Measurements from ENCODE around the gene DESI2. TPM values are rescaled to one million over a fixed set of nuclear protein-coding genes. Genes with fewer than 3 reads are reported as not detected.
"Not testable (repeated sequence)": the region's sequence is repeated elsewhere in the genome, so short reads cannot be mapped to it uniquely, and the experiment has no call there.

Gene DESI2
- polyA plus RNA-seq, 3 donors = 47.0 to 53.7 (median 47.4) TPM

GRCh38 chr1:244702620-244703019 is 49.7 kb downstream of the DESI2 start:
- DNase-seq (ENCODE audit: low read depth in 3 of 3, low spot score in 2 of 3) = no peak

- no peak for DNase-seq (ENCODE audit: low read depth in 3 of 3, low spot score in 2 of 3)
Observed at GRCh38 chr1:244704107-244704506, 51.2 kb downstream of the DESI2 start.

- DNase-seq (ENCODE audit: low read depth in 3 of 3, low spot score in 2 of 3) = no peak
Observed at GRCh38 chr1:244705261-244706234, 52.6 kb downstream of the DESI2 start.

GRCh38 chr1:244709076-244709475 is 56.1 kb downstream of the DESI2 start:
- DNase-seq (ENCODE audit: low read depth in 3 of 3, low spot score in 2 of 3) = no peak

- DNase-seq (ENCODE audit: low read depth in 3 of 3, low spot score in 2 of 3) = no peak
Observed at GRCh38 chr1:244709476-244710368, 56.8 kb downstream of the DESI2 start.

GRCh38 chr1:244710474-244711062 is 57.6 kb downstream of the DESI2 start:
- DNase-seq (ENCODE audit: low read depth in 3 of 3, low spot score in 2 of 3) = no peak

- DNase-seq (ENCODE audit: low read depth in 3 of 3, low spot score in 2 of 3) = no peak
Observed at GRCh38 chr1:244712669-244713068, 59.7 kb downstream of the DESI2 start.

GRCh38 chr1:244713332-244713731 is 60.4 kb downstream of the DESI2 start:
- no peak for DNase-seq (ENCODE audit: low read depth in 3 of 3, low spot score in 2 of 3)

GRCh38 chr1:244727871-244728474 is 75.0 kb downstream of the DESI2 start:
- DNase-seq (ENCODE audit: low read depth in 3 of 3, low spot score in 2 of 3) = no peak

- peak in 2 of 3 donors; percentile 34 to 47 for DNase-seq (ENCODE audit: low read depth in 3 of 3, low spot score in 2 of 3)
Observed at GRCh38 chr1:244730153-244730933, 77.4 kb downstream of the DESI2 start.

- DNase-seq (ENCODE audit: low read depth in 3 of 3, low spot score in 2 of 3) = peak in 1 of 3 donors; percentile 7
Observed at GRCh38 chr1:244730934-244731434, 78.1 kb downstream of the DESI2 start.

- DNase-seq (ENCODE audit: low read depth in 3 of 3, low spot score in 2 of 3) = no peak
Observed at GRCh38 chr1:244731651-244732050, 78.7 kb downstream of the DESI2 start.

- DNase-seq (ENCODE audit: low read depth in 3 of 3, low spot score in 2 of 3) = no peak
Observed at GRCh38 chr1:244732851-244733450, 80.0 kb downstream of the DESI2 start.

- DNase-seq (ENCODE audit: low read depth in 3 of 3, low spot score in 2 of 3) = no peak
Observed at GRCh38 chr1:244735404-244735803, 82.5 kb downstream of the DESI2 start.

- no peak for DNase-seq (ENCODE audit: low read depth in 3 of 3, low spot score in 2 of 3)
Observed at GRCh38 chr1:244735876-244736561, 83.1 kb downstream of the DESI2 start.

GRCh38 chr1:244739140-244739539 is 86.2 kb downstream of the DESI2 start:
- DNase-seq (ENCODE audit: low read depth in 3 of 3, low spot score in 2 of 3) = not testable (repeated sequence)

GRCh38 chr1:244740027-244740617 is 87.2 kb downstream of the DESI2 start:
- DNase-seq (ENCODE audit: low read depth in 3 of 3, low spot score in 2 of 3) = not testable (repeated sequence)

- no peak for DNase-seq (ENCODE audit: low read depth in 3 of 3, low spot score in 2 of 3)
Observed at GRCh38 chr1:244741692-244742091, 88.8 kb downstream of the DESI2 start.

Data from right renal cortex interstitium (tissue), 3 donors.